ENCODE measurements around the gene GET4.
"Not testable (repeated sequence)": the region's sequence is repeated elsewhere in the genome, so short reads cannot be mapped to it uniquely, and the experiment has no call there.

The GET4 gene

GRCh38 chr7:931871-932650 lies 55.7 kb downstream of the GET4 start:
- DNase-seq = no peak

DNA sequence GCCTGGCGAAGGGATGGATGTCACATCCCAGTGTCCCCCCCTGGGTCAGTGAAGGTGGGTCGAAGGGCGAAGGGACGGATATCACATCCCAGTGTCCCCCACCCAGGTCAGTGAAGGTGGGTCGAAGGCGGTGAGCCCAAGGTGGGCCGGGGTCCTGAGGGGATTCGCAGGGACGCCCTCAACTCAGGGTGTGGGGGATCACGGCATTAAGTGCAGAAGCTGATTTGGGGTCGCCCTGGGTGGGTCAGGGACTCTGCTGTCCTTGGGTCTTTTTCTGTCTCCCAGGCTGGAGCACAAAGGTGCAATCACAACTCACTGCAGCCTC lies 56.3 kb downstream of the GET4 start:
- no peak for DNase-seq

GRCh38 chr7:934469-935163 lies 58.3 kb downstream of the GET4 start:
- DNase-seq = no peak

DNA sequence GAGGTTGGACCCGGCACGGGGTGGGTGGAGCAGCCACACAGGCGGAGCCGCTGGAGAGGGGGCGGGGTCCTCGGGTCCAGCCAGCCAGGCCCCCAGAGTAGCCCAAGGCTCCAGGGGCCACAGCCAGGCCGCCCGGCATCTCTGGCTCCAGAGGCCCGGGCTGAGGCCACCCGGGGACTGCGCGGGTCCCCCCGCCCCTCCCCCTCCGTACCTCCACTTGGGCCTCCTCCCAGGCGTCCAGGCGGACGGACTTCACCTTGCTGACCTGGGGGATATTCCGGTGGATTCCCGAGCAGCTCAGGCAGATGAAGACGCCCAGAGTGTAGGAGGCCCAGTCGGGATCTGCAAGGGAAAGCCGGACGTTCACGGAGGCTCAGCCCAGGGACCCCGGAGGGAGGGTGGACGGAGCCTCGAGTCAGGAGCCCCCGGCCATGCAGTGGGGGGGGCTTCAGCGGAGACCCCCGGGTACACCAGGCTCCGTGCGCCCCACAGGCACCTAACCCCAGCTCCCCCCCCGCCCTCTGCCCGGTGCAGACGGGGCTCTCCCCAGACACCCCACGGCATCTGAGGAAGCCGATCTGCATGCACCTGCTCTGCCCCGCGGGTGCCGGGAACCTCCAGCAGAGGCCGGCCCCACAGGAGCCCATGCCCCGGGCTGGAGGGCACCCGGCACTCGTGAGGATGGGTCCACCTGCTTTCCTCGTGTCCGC lies 59.0 kb downstream of the GET4 start:
- DNase-seq = no peak

DNA sequence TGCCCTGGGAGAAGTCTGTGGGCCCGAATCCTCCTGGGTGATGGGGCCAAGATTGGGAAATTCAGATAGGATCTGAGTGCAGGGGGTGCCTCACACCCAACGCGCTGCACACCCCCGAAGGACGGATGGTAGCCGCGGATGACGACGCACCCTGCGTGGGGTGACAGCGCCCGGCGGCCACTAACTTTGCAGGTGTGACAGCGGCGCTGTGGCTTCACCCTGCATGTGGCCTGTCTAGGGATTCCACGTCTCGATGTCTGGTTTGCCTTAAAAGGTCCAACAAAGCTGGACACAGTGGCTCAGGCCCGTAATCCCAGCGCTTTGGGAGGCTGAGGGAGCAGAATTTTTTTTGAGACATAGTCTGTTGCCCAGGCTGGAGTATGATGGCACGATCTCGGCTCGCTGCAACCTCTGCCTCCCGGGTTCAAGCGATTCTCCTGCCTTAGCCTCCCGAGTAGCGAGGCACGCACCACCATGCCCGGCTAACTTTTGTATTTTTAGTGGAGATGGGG lies 59.6 kb downstream of the GET4 start:
- DNase-seq = no peak

GRCh38 chr7:936386-937054 lies 60.2 kb downstream of the GET4 start:
- no peak for DNase-seq

- no peak for DNase-seq
Observed at GRCh38 chr7:937856-938484, 61.6 kb downstream of the GET4 start.

- DNase-seq = no peak
Observed at GRCh38 chr7:938546-939185, 62.3 kb downstream of the GET4 start.

- DNase-seq = no peak
Observed at GRCh38 chr7:939843-940242, 63.5 kb downstream of the GET4 start.

GRCh38 chr7:940599-941408 lies 64.5 kb downstream of the GET4 start:
- DNase-seq = no peak

DNA sequence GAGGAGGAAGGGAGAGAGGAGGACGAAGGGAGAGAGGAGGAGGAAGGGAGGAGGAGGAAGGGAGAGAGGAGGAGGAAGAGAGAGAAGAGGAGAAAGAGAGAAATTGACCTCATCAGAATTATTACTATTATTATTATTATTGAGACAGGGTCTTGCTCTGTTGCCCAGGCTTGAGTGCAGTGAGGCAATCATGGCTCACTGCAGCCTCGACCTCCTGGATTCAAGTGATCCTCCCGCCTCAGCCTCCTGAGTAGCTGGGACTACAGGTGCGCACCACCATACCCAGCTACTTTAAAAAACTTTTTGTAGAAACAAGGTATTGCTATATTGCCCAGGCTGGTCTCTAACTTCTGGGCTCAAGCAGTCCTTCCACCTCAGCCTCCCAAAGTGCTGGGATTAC lies 67.4 kb downstream of the GET4 start:
- not testable (repeated sequence) for DNase-seq

DNA sequence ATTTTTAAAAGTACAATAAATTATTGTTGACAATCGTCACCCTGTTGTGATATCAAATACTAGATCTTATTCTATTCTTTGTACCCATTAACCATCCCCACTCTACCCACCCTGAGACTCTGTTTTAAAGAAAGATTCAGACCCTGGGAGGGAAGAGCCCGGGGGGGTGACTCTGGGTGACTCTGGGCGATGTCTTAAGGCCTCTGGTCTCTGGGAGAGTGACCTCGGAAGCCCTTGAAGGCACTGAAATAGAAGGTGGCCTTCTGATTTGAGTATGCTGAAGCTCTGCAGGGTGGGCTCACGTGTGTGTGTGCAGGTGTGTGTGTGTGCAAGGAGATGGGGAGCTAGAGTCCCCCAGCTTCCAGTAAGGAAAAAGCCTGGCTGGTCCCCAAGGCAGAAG lies 68.4 kb downstream of the GET4 start:
- no peak for DNase-seq

DNA sequence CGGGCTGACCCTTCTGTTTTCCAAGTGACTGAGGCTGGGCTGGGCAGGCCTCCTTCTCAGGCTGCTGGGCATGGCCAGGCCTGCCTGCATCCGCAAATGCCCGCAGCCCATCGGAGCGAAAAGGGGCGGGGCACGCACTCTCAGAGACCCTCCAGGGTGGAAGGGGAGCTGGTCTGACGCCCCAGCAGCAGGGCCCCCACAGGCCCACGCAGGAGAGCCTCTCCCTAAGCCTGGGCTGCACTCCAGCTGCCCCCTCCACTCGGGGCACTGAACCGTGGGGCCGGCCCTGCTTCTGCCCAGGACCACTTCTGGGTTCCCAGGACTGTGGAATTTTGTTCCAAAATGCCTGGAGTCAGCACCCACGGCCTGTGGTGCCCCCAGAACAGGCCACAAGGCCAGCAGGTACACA lies 68.8 kb downstream of the GET4 start:
- DNase-seq = no peak

- peak; percentile 6 for DNase-seq
Observed at GRCh38 chr7:945556-946255, 69.4 kb downstream of the GET4 start.
